H1 (cell line): Measurements from ENCODE around the gene BLOC1S4.

Experiments used
- CEBPB ChIP-seq: IDR thresholded peaks from 2 replicates; pipeline ENCODE4 v1.6.1; 2012; ENCODE audit warnings: low read depth, low read length
- CTCF ChIP-seq, 3 experiments: IDR thresholded peaks; 1 replicate in 2 of 3; 2 replicates in 1 of 3; pipeline versions ENCODE4 v1.5.1 to v1.6.1; 2011; ENCODE audit warnings: low read length in 3 of 3, mild to moderate bottlenecking in 3 of 3, inconsistent platforms in 2 of 3, low read depth in 1 of 3, moderate library complexity in 1 of 3; ENCODE audit not compliant: insufficient read depth in 1 of 3; ENCODE audit errors: control extremely low read depth in 1 of 3
- FOSL1 ChIP-seq: IDR thresholded peaks from 2 replicates; pipeline ENCODE4 v1.6.1; 2011; ENCODE audit warnings: mild to moderate bottlenecking, low read depth, low read length, moderate library complexity; ENCODE audit not compliant: insufficient read depth
- POLR2A ChIP-seq, 2 experiments: IDR thresholded peaks; 1 replicate in 1 of 2; 2 replicates in 1 of 2; pipeline ENCODE4 v1.6.1; 2011; ENCODE audit warnings: low read depth in 2 of 2, low read length in 2 of 2, mild to moderate bottlenecking in 2 of 2; ENCODE audit errors: control extremely low read depth in 1 of 2

- TF ChIP-seq POLR2A (IDR thresholded peaks at IDR 0.05; ENCODE audit: control extremely low read depth in 1 of 2, low read depth in 2 of 2, low read length in 2 of 2) (no peak), CTCF (IDR thresholded peaks at IDR 0.05; ENCODE audit: control extremely low read depth in 1 of 3, insufficient read depth in 1 of 3, low read depth in 1 of 3, low read length in 3 of 3) (no peak), FOSL1 (no peak), CEBPB (no peak)
These were observed 19.4 kb upstream of the BLOC1S4 start for GRCh38 chr4:6696611-6697010.
